MM.1S (cell line): ENCODE results near the gene CFAP65.

ENCODE experiments used
- DNase-seq: peaks from one replicate; pipeline ENCODE4 v3.0.0-alpha.2; 2015
- H2AFZ ChIP-seq: fragments of 300-600 bp; sonication (generic); 2 replicates; pipeline ENCODE4 v1.6.0; 2016; ENCODE audit warnings: antibody characterized with exemption, low read length
- H3F3A ChIP-seq: fragments of 300-600 bp; sonication (generic); 2 replicates; pipeline ENCODE4 v1.6.1; 2016; ENCODE audit warnings: mild to moderate bottlenecking, antibody characterized with exemption, low read length, moderate library complexity, mixed read lengths; ENCODE audit not compliant: insufficient read depth
- H3K27ac ChIP-seq: fragments of 300-600 bp; sonication (generic); 2 replicates; pipeline ENCODE4 v1.5.1; 2016; ENCODE audit warnings: mild to moderate bottlenecking, low read length
- H3K27me3 ChIP-seq: fragments of 300-600 bp; sonication (generic); replicated peaks from 2 replicates; pipeline ENCODE4 v1.6.0; 2016; ENCODE audit warnings: low read length; ENCODE audit not compliant: insufficient read depth
- H3K36me3 ChIP-seq: fragments of 300-600 bp; sonication (generic); replicated peaks from 2 replicates; pipeline ENCODE4 v1.6.1; 2016; ENCODE audit warnings: mild to moderate bottlenecking, low read length, mixed read lengths; ENCODE audit not compliant: insufficient read depth
- H3K4me1 ChIP-seq: fragments of 300-600 bp; sonication (generic); 2 replicates; pipeline ENCODE4 v1.6.1; 2016; ENCODE audit warnings: low read length, mixed read lengths
- H3K4me2 ChIP-seq: fragments of 300-600 bp; sonication (generic); 2 replicates; pipeline ENCODE4 v1.6.0; 2016; ENCODE audit warnings: low read depth, low read length
- H3K4me3 ChIP-seq: fragments of 300-600 bp; sonication (generic); 2 replicates; pipeline ENCODE4 v1.5.1; 2016; ENCODE audit warnings: low read length, mixed read lengths
- H3K79me2 ChIP-seq: fragments of 300-600 bp; sonication (generic); 2 replicates; pipeline ENCODE4 v1.6.1; 2016; ENCODE audit warnings: mixed run types, low read length, mixed read lengths
- H3K9ac ChIP-seq: fragments of 300-600 bp; sonication (generic); 2 replicates; pipeline ENCODE4 v1.6.1; 2016; ENCODE audit warnings: low read length, mixed read lengths
- H3K9me2 ChIP-seq: fragments of 300-600 bp; sonication (generic); replicated peaks from 2 replicates; pipeline ENCODE4 v1.6.1; 2016; ENCODE audit warnings: mild to moderate bottlenecking, low read length, mixed read lengths; ENCODE audit not compliant: insufficient read depth
- H3K9me3 ChIP-seq: fragments of 300-600 bp; sonication (generic); replicated peaks from 2 replicates; pipeline ENCODE4 v1.6.1; 2016; ENCODE audit warnings: mild to moderate bottlenecking, low read length, mixed read lengths; ENCODE audit not compliant: insufficient read depth
- H4K20me1 ChIP-seq: fragments of 300-600 bp; sonication (generic); 2 replicates; pipeline ENCODE4 v1.6.1; 2016; ENCODE audit warnings: mild to moderate bottlenecking, low read length, moderate library complexity, mixed read lengths; ENCODE audit not compliant: insufficient read depth
- CTCF ChIP-seq: fragments of 300-600 bp; sonication (generic); IDR thresholded peaks from 2 replicates; pipeline ENCODE4 v1.5.1; 2016; ENCODE audit warnings: antibody characterized with exemption, low read length, mixed read lengths
- EZH2 ChIP-seq: fragments of 300-600 bp; sonication (generic); optimal IDR thresholded peaks from 2 replicates; pipeline ENCODE3; 2017; ENCODE audit warnings: low read depth, mild to moderate bottlenecking, antibody characterized with exemption, low read length, mixed read lengths
- EZH2phosphoT487 ChIP-seq: fragments of 300-600 bp; sonication (generic); IDR thresholded peaks from 2 replicates; pipeline ENCODE4 v1.6.1; 2018; ENCODE audit warnings: antibody characterized with exemption, low read length

CFAP65 gene

GRCh38 chr2:219010162-219010756, 31.1 kb downstream of the CFAP65 start:
- TF ChIP-seq EZH2phosphoT487 (no peak), EZH2 (no peak), CTCF (peak; percentile 67)
- H2AFZ ChIP-seq: no peak overlapping the region
- no peaks in the 10 kb centered on the region for H3K9me2 ChIP-seq
- peaks cover 61% of the 10 kb centered on the region for H3K27me3 ChIP-seq
- H3F3A ChIP-seq: no peaks in the 10 kb centered on the region
- no peaks in the 10 kb centered on the region for H3K36me3 ChIP-seq
- no peak overlapping the region for H3K4me3 ChIP-seq
- DNase-seq: peak; percentile 39
- no peaks in the 10 kb centered on the region for H3K9me3 ChIP-seq
- no peak overlapping the region for H3K9ac ChIP-seq
- no peaks in the 10 kb centered on the region for H3K79me2 ChIP-seq
- H3K27ac ChIP-seq: no peak overlapping the region
- no peaks in the 10 kb centered on the region for H4K20me1 ChIP-seq
- H3K4me2 ChIP-seq: no peak overlapping the region
- no peaks in the 10 kb centered on the region for H3K4me1 ChIP-seq

GRCh38 chr2:219009294-219009693, 32.0 kb downstream of the CFAP65 start:
- H3K4me1 ChIP-seq: no peaks in the 10 kb centered on the region
- H3K4me2 ChIP-seq: no peak overlapping the region
- no peak overlapping the region for H3K4me3 ChIP-seq
- no peak overlapping the region for H3K9ac ChIP-seq
- no peaks in the 10 kb centered on the region for H3K36me3 ChIP-seq
- H3F3A ChIP-seq: no peaks in the 10 kb centered on the region
- no peaks in the 10 kb centered on the region for H3K79me2 ChIP-seq
- H2AFZ ChIP-seq: no peak overlapping the region
- no peaks in the 10 kb centered on the region for H4K20me1 ChIP-seq
- DNase-seq: no peak
- peaks cover 59% of the 10 kb centered on the region for H3K27me3 ChIP-seq
- TF ChIP-seq EZH2: no peak
- no peak for TF ChIP-seq CTCF
- TF ChIP-seq EZH2phosphoT487: no peak
- no peak overlapping the region for H3K27ac ChIP-seq
- no peaks in the 10 kb centered on the region for H3K9me3 ChIP-seq
- H3K9me2 ChIP-seq: no peaks in the 10 kb centered on the region

GRCh38 chr2:219003979-219004378, 37.3 kb downstream of the CFAP65 start:
- Histone ChIP-seq H3K4me3 (no peak overlapping the region), H2AFZ (no peak overlapping the region), H3K27me3 (peaks cover 89% of the 10 kb centered on the region), H3K36me3 (no peaks in the 10 kb centered on the region), H3K27ac (no peak overlapping the region), H3K4me1 (peaks cover 8% of the 10 kb centered on the region), H3K9ac (no peak overlapping the region), H3K9me2 (no peaks in the 10 kb centered on the region), H3K79me2 (no peaks in the 10 kb centered on the region), H3F3A (no peaks in the 10 kb centered on the region), H3K9me3 (no peaks in the 10 kb centered on the region), H4K20me1 (no peaks in the 10 kb centered on the region), H3K4me2 (no peak overlapping the region)
- no peak for DNase-seq
- no peak for TF ChIP-seq EZH2phosphoT487
- TF ChIP-seq CTCF: no peak
- TF ChIP-seq EZH2: no peak
